Bronchial epithelial cell (primary cell): ENCODE data around the gene NUCB2. TPM values are rescaled to one million over a fixed set of nuclear protein-coding genes. Genes with fewer than 3 reads are reported as not detected.

Experiments used
- DNase-seq: peaks from one replicate; pipeline ENCODE4 v3.0.0-alpha.2; 2010; ENCODE audit warnings: low read depth
- FAIRE-seq: peaks from 2 replicates; lab custom pipeline; 2011; peaks lifted over from hg19 to GRCh38; lab: Jason Lieb, UNC
- H3K27me3 ChIP-seq: 2 replicates; pipeline ENCODE4 v1.5.1; 2011; ENCODE audit warnings: low read length; ENCODE audit not compliant: control insufficient read depth, insufficient read depth
- H3K36me3 ChIP-seq: 2 replicates; pipeline ENCODE4 v1.5.1; 2011; ENCODE audit warnings: low read length; ENCODE audit not compliant: control insufficient read depth, insufficient read depth
- H3K4me3 ChIP-seq: 2 replicates; pipeline ENCODE4 v1.5.1; 2011; ENCODE audit warnings: mild to moderate bottlenecking, low read depth, low read length, control low read depth
- total RNA-seq: library from RNA; depleted of rRNA; stranded (reverse); fragments of >200 nt; gene quantifications from 2 replicates; pipeline ENCODE4 v1.2.1, GENCODE V29; 2014
- TF ChIP-seq, protein P1 (sequence below): IDR thresholded peaks from 2 replicates; pipeline ENCODE4 v1.5.1; 2011; ENCODE audit warnings: mild to moderate bottlenecking, moderate library complexity, low read length, control low read depth, inconsistent platforms; ENCODE audit not compliant: insufficient read depth, severe bottlenecking

Gene NUCB2
- total RNA-seq, 1 donor from 2014 or later, result 47.7 TPM

DNA sequence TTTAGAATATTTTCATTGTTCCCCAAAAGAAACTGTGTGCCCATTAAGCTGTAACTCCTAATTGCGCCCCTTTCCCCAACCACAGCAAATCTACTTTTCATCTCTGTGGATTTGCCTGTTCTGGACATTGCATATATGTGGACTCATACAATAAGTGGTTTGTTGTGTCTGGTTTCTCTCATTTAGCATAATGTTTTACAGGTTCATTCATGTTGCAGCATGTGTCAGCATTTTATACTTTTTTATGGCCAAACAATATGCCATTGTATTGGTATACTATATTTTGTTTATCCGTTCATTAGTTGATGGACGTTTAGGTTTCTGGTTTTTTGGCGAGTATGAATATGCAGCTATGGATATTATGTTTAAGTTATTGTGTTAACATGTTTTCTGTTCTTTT lies 23.8 kb downstream of the NUCB2 start:
- DNase-seq (peak; percentile 54), FAIRE-seq (no peak)
- Histone ChIP-seq H3K4me3 (no peak overlapping the region), H3K36me3 (peaks cover 2% of the 10 kb centered on the region), H3K27me3 (no peaks in the 10 kb centered on the region)
- TF ChIP-seq, protein P1, sequence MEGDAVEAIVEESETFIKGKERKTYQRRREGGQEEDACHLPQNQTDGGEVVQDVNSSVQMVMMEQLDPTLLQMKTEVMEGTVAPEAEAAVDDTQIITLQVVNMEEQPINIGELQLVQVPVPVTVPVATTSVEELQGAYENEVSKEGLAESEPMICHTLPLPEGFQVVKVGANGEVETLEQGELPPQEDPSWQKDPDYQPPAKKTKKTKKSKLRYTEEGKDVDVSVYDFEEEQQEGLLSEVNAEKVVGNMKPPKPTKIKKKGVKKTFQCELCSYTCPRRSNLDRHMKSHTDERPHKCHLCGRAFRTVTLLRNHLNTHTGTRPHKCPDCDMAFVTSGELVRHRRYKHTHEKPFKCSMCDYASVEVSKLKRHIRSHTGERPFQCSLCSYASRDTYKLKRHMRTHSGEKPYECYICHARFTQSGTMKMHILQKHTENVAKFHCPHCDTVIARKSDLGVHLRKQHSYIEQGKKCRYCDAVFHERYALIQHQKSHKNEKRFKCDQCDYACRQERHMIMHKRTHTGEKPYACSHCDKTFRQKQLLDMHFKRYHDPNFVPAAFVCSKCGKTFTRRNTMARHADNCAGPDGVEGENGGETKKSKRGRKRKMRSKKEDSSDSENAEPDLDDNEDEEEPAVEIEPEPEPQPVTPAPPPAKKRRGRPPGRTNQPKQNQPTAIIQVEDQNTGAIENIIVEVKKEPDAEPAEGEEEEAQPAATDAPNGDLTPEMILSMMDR, result no peak

DNA sequence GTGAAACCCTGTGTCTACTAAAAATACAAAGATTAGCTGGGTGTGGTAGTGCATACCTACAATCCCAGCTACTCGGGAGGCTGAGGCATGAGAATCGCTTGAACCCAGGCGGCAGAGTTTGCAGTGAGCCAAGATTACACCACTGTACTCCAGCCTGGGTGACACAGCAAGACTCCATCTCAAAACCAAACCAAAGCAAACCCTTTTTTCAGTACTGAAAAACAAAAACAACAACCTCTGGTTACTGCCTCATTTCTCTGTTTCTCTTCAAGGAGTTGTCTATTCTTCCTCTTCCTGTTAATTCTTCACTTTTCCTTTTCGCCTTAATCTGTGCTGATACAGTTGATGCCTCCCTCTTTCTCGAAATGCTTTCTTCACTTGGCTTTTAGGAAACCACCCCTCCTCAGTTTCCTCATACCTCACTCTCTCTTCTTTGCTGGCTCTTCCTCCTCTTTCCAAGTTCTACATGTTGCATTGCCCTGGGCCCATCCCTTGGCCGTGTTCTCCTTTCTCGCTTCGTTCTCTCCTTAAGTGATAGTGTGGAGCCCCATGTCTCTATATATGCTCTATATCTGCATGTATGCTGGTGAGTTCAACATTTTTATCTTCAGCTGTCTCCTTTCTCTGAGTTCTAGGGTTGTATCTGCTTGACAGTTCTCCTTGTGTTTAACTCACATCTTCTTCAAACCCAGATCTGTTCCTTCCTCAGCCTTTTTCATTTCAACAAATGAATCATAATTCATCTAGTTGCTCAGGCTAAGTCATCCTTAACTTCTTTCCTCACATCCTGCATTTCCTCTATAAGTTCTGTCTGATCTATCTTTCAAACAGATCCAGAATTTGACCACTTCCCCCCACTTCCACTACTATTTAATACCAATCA lies 37.1 kb downstream of the NUCB2 start:
- H3K4me3 ChIP-seq, result no peak overlapping the region
- TF ChIP-seq, protein P1, result no peak
- DNase-seq, result no peak
- no peaks in the 10 kb centered on the region for H3K27me3 ChIP-seq
- H3K36me3 ChIP-seq, result no peaks in the 10 kb centered on the region
- FAIRE-seq, result peak; percentile 47

DNA sequence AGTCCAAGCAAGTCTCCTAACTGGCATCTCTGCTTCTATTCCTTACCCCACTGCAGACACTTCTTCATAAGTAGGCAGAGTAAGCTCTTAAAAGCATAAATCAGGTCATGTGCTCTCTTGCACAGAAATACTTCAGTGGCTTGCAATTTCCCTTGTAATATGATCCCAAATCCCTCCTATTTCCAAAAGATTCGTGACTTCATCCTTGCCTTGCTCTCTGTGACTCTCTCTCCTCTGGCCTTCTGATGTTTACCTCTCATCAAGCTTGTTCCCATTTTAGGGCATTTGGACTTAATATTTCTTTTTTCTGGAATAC lies 37.7 kb downstream of the NUCB2 start:
- TF ChIP-seq, protein P1, result no peak
- H3K36me3 ChIP-seq, result no peaks in the 10 kb centered on the region
- DNase-seq (peak; percentile 97), FAIRE-seq (no peak)
- H3K4me3 ChIP-seq, result no peak overlapping the region
- H3K27me3 ChIP-seq, result no peaks in the 10 kb centered on the region

DNA sequence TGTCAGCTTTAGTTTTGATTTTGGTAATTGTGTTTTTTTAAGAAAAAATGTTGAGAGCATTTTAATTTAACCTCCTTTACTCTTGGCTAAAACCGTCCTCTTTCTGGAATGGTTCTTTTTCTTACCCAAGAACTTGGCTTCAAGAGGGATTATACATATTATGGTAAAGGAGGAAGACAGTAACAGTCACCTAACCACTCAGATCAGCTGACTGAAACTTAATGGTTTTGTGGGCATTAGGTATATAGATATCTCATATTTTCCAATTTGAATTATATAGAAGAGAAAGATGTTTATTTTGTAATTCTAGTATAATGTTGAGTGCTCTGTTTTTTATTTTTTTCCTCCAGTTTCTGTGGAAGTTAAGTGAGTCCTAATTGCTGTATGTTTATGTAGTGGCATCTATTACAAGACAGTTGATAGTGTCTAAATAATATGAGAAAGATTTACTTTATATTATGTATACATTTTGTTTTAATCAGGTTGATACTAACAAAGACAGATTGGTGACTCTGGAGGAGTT lies 38.4 kb downstream of the NUCB2 start:
- no peak overlapping the region for H3K4me3 ChIP-seq
- peak; percentile 13 for DNase-seq
- no peaks in the 10 kb centered on the region for H3K27me3 ChIP-seq
- no peak for FAIRE-seq
- TF ChIP-seq, protein P1, result no peak
- H3K36me3 ChIP-seq, result no peaks in the 10 kb centered on the region

DNA sequence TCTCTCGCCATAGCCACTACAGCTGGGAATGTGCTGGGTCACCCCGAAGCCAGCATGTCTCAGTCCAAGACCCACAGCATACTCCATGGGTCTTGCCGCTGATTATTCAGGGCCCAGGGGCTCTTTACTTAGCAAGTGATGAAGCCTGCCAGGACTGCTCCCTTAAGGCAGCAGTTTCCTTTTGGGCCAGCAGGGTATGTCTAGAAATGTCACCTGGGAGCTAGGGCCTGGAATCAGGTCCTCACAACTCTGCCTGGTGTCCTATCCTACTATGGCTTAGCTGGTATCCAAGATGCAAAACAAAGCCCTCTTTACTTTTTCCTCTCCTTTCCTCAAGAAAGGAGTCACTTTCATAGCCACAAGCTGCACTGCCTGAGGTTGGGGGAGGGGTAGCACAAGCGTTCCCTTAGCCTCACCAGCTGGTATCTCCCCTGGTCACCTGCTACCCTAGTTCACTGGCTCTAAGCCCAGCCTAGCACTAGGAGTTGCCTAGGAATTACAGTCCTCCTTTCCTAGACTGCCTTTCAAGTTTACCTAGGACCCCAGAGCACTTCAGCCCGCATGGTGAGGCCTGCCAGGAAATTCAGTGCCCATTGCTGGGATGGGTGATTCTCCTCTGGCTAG lies 52.4 kb downstream of the NUCB2 start:
- DNase-seq (no peak), FAIRE-seq (no peak)
- Histone ChIP-seq H3K27me3 (no peaks in the 10 kb centered on the region), H3K4me3 (no peak overlapping the region), H3K36me3 (no peaks in the 10 kb centered on the region)
- TF ChIP-seq, protein P1, result no peak
